ENCODE results near the gene PRKCA. TPM values are rescaled to one million over a fixed set of nuclear protein-coding genes. Genes with fewer than 3 reads are reported as not detected.

Gene PRKCA
- total RNA-seq, 4 donors from 2014 or later: 24.5 to 61.9 (median 40.8) TPM

- intact Hi-C loops (cut with DNase I): loop anchor here (10.0 kb wide), 1 partner anchor 121 kb away; no protein-coding TSS in a partner anchor
- Histone ChIP-seq H3K27me3 (no peaks in the 10 kb centered on the region), H3K9me3 (no peaks in the 10 kb centered on the region), H3K4me1 (peaks cover 0 to 30% (median 20%) of the 10 kb centered on the region in 4 donors), H3K27ac (replicated peaks in 1 of 4) (no peak overlapping the region), H3K4me3 (no peak overlapping the region), H3K36me3 (no peaks in the 10 kb centered on the region)
- WGBS: 88% methylated on average over 4 of the region's 4 CpGs
- no peak for TF ChIP-seq EP300 (IDR thresholded peaks at IDR 0.05)
- no peak for TF ChIP-seq POLR2A (IDR thresholded peaks at IDR 0.05; ENCODE audit: low read depth)
- TF ChIP-seq POLR2AphosphoS5 (IDR thresholded peaks at IDR 0.05): no peak
- TF ChIP-seq CTCF (IDR thresholded peaks at IDR 0.05): no peak
- DNase-seq (ENCODE audit: extremely low spot score): no peak
Observed at GRCh38 chr17:66444031-66444430, 141.6 kb downstream of the PRKCA start.

DNA sequence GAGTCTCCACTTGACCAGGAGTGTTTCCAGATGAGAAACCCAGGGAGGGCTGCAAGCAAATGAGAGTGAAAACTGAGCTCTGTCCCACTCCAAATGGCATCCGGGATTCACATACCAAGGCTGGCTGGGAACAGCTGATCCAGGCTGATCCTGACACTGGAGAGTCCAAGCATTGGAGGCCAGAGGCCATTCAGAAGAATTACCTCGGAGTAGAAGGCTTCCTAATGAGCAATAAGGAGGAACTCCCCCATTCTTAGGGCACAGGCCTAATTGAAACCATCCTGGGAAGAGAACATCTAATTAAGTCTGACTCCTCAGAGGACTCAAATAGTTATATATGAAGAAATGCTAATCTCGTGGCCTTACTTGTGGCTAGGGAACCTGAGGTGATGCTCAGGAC is 142.8 kb downstream of the PRKCA start:
- Histone ChIP-seq H3K9me3 (no peaks in the 10 kb centered on the region), H3K4me3 (no peak overlapping the region), H3K4me1 (peaks cover 0 to 30% (median 23%) of the 10 kb centered on the region in 4 donors), H3K27ac (replicated peaks in 1 of 4) (no peak overlapping the region), H3K27me3 (no peaks in the 10 kb centered on the region), H3K36me3 (no peaks in the 10 kb centered on the region)
- no peak for DNase-seq (ENCODE audit: extremely low spot score)
- WGBS: 90% methylated on average over 3 of the region's 3 CpGs
- intact Hi-C loops (cut with DNase I): loop anchor here (10.0 kb wide), 1 partner anchor 120 kb away; no protein-coding TSS in a partner anchor
- TF ChIP-seq EP300 (IDR thresholded peaks at IDR 0.05) (no peak), CTCF (IDR thresholded peaks at IDR 0.05) (no peak), POLR2AphosphoS5 (IDR thresholded peaks at IDR 0.05) (no peak), POLR2A (IDR thresholded peaks at IDR 0.05; ENCODE audit: low read depth) (no peak)

- no peaks in the 10 kb centered on the region for H3K36me3 ChIP-seq
- H3K27ac ChIP-seq (replicated peaks in 1 of 4): no peak overlapping the region
- intact Hi-C loops (cut with DNase I): loop anchor here (10.0 kb wide), 1 partner anchor 118 kb away; no protein-coding TSS in a partner anchor
- WGBS: 94% methylated on average over 2 of the region's 2 CpGs
- TF ChIP-seq POLR2AphosphoS5 (IDR thresholded peaks at IDR 0.05) (no peak), POLR2A (IDR thresholded peaks at IDR 0.05; ENCODE audit: low read depth) (no peak), EP300 (IDR thresholded peaks at IDR 0.05) (no peak), CTCF (IDR thresholded peaks at IDR 0.05) (no peak)
- H3K4me3 ChIP-seq: no peak overlapping the region
- no peaks in the 10 kb centered on the region for H3K9me3 ChIP-seq
- H3K4me1 ChIP-seq: peaks cover 0 to 19% (median 14%) of the 10 kb centered on the region in 4 donors
- H3K27me3 ChIP-seq: no peaks in the 10 kb centered on the region
- no peak for DNase-seq (ENCODE audit: extremely low spot score)
Observed at GRCh38 chr17:66446419-66446818, 144.0 kb downstream of the PRKCA start.

DNA sequence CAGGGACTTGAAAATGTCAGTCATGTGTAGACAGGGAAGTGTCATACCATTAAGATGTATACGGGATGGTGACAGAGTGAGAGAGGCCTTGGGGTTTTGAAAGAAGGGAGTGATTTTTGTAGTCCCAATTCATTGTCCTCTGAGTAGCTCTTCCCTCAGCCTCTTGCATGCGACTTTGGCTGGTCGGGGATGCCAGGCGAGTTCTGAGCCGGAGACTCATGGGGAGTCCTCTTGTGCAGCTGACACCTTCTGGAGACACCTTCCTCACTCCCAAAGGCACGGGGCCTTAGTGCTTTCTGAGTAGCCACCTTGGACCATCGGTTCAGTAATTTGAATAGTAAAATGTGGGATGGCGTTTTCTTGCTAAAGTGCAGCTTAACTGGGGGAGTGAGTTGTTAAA is 144.7 kb downstream of the PRKCA start:
- Histone ChIP-seq H3K27ac (replicated peaks in 1 of 4) (no peak overlapping the region), H3K36me3 (no peaks in the 10 kb centered on the region), H3K27me3 (no peaks in the 10 kb centered on the region), H3K9me3 (no peaks in the 10 kb centered on the region), H3K4me1 (peaks cover 0 to 15% (median 12%) of the 10 kb centered on the region in 4 donors), H3K4me3 (no peak overlapping the region)
- TF ChIP-seq POLR2A (IDR thresholded peaks at IDR 0.05; ENCODE audit: low read depth) (no peak), CTCF (IDR thresholded peaks at IDR 0.05) (no peak), POLR2AphosphoS5 (IDR thresholded peaks at IDR 0.05) (no peak), EP300 (IDR thresholded peaks at IDR 0.05) (no peak)
- over 99% methylated on average over 8 of the region's 8 CpGs for WGBS
- DNase-seq (ENCODE audit: extremely low spot score): no peak
- intact Hi-C loops (cut with DNase I): loop anchor here (10.0 kb wide), 1 partner anchor 118 kb away; no protein-coding TSS in a partner anchor
